Hepatocyte (in vitro differentiated cells): ENCODE results near the gene SNED1. TPM values are rescaled to one million over a fixed set of nuclear protein-coding genes. Genes with fewer than 3 reads are reported as not detected.

Experiments used
- DNase-seq: peaks from one replicate; pipeline ENCODE4 v3.0.0-alpha.2; 2016; ENCODE audit warnings: low spot score
- H2AFZ ChIP-seq: fragments of 200-600 bp; sonication (generic); 2 replicates; pipeline ENCODE4 v1.6.0; 2016; ENCODE audit warnings: antibody characterized with exemption, mild to moderate bottlenecking
- H3K27ac ChIP-seq: fragments of 200-600 bp; sonication (generic); 2 replicates; pipeline ENCODE4 v1.5.1; 2016; ENCODE audit warnings: mild to moderate bottlenecking
- H3K27me3 ChIP-seq: fragments of 200-600 bp; sonication (generic); 2 replicates; pipeline ENCODE4 v1.6.1; 2016
- H3K36me3 ChIP-seq: fragments of 200-600 bp; sonication (generic); replicated peaks from 2 replicates; pipeline ENCODE4 v1.5.1; 2016; ENCODE audit warnings: low read depth; ENCODE audit not compliant: insufficient read depth
- H3K4me1 ChIP-seq: fragments of 200-600 bp; sonication (generic); 2 replicates; pipeline ENCODE4 v1.5.1; 2016; ENCODE audit warnings: mild to moderate bottlenecking, moderate library complexity; ENCODE audit not compliant: insufficient read depth
- H3K4me2 ChIP-seq: fragments of 200-600 bp; sonication (generic); 2 replicates; pipeline ENCODE4 v1.6.0; 2016
- H3K4me3 ChIP-seq: fragments of 200-600 bp; sonication (generic); 2 replicates; pipeline ENCODE4 v1.5.1; 2016; ENCODE audit warnings: mild to moderate bottlenecking
- H3K79me2 ChIP-seq: fragments of 200-600 bp; sonication (generic); 2 replicates; pipeline ENCODE4 v1.6.0; 2017; ENCODE audit warnings: mild to moderate bottlenecking
- H3K9me2 ChIP-seq: fragments of 200-600 bp; sonication (generic); replicated peaks from 2 replicates; pipeline ENCODE4 v1.6.0; 2017; ENCODE audit warnings: mild to moderate bottlenecking; ENCODE audit not compliant: insufficient read depth
- H3K9me3 ChIP-seq: fragments of 200-600 bp; sonication (generic); 2 replicates; pipeline ENCODE4 v1.5.1; 2016; ENCODE audit warnings: low read depth, mild to moderate bottlenecking
- H4K20me1 ChIP-seq: fragments of 200-600 bp; sonication (generic); 2 replicates; pipeline ENCODE4 v1.6.0; 2016; ENCODE audit warnings: mild to moderate bottlenecking; ENCODE audit not compliant: insufficient read depth, poor library complexity, severe bottlenecking
- CTCF ChIP-seq: fragments of 200-600 bp; sonication (generic); IDR thresholded peaks from 2 replicates; pipeline ENCODE4 v1.5.1; 2016; ENCODE audit warnings: antibody characterized with exemption, mild to moderate bottlenecking; ENCODE audit not compliant: poor library complexity
- EZH2 ChIP-seq: fragments of 200-600 bp; sonication (generic); IDR thresholded peaks from 2 replicates; pipeline ENCODE4 v1.6.1; 2016; ENCODE audit warnings: antibody characterized with exemption, mild to moderate bottlenecking, borderline replicate concordance
- EZH2phosphoT487 ChIP-seq: fragments of 200-600 bp; sonication (generic); IDR thresholded peaks from one replicate; pipeline ENCODE4 v1.6.1; 2018; ENCODE audit warnings: antibody characterized with exemption, mild to moderate bottlenecking, low read depth, moderate library complexity; ENCODE audit not compliant: unreplicated experiment, severe bottlenecking
- WGBS: methylation state at CpG from one replicate; pipeline ENCODE4 v1.1.6; 2016; ENCODE audit warnings: low lambda C conversion rate; ENCODE audit errors: missing lambda C conversion rate; 5-methylcytosine and 5-hydroxymethylcytosine counted together
- polyA plus RNA-seq: library from polyadenylated mRNA; unstranded; fragments of >200 nt; fragmentation: Nextera tagmentation; extraction: Ambion mirVana; gene quantifications from 2 replicates; pipeline ENCODE4 v1.2.1, GENCODE V29; 2016
- total RNA-seq: library from RNA; depleted of rRNA; stranded (reverse); fragments of >200 nt; gene quantifications from 2 replicates; pipeline ENCODE4 v1.2.3, GENCODE V29; 2014

The SNED1 gene
- total and polyA plus RNA-seq, 2 experiments from 2014 or later, result 4.6 to 6.5 TPM

- no peak overlapping the region for H3K4me2 ChIP-seq
- 72% methylated on average over 32 of the region's 33 CpGs for WGBS
- H3K27me3 ChIP-seq, result no peaks in the 10 kb centered on the region
- no peak overlapping the region for H3K4me3 ChIP-seq
- peak; percentile 68 for DNase-seq
- H3K36me3 ChIP-seq, result no peaks in the 10 kb centered on the region
- H3K79me2 ChIP-seq, result no peaks in the 10 kb centered on the region
- TF ChIP-seq CTCF, result no peak
- no peak for TF ChIP-seq EZH2phosphoT487
- no peak for TF ChIP-seq EZH2
- H3K27ac ChIP-seq, result no peak overlapping the region
- peaks cover 34% of the 10 kb centered on the region for H3K4me1 ChIP-seq
- no peaks in the 10 kb centered on the region for H4K20me1 ChIP-seq
- H2AFZ ChIP-seq, result no peak overlapping the region
- no peaks in the 10 kb centered on the region for H3K9me2 ChIP-seq
- H3K9me3 ChIP-seq, result no peaks in the 10 kb centered on the region
Measured at GRCh38 chr2:240991378-240992263, 6.8 kb upstream of the SNED1 start.

GRCh38 chr2:240992572-240993291, 5.7 kb upstream of the SNED1 start:
- Histone ChIP-seq H3K9me3 (no peaks in the 10 kb centered on the region), H3K9me2 (no peaks in the 10 kb centered on the region), H3K79me2 (no peaks in the 10 kb centered on the region), H4K20me1 (no peaks in the 10 kb centered on the region), H2AFZ (no peak overlapping the region), H3K36me3 (no peaks in the 10 kb centered on the region), H3K27me3 (no peaks in the 10 kb centered on the region), H3K4me3 (no peak overlapping the region), H3K27ac (no peak overlapping the region), H3K4me1 (peaks cover 34% of the 10 kb centered on the region), H3K4me2 (no peak overlapping the region)
- no peak for DNase-seq
- WGBS, result 92% methylated on average over 16 of the region's 20 CpGs
- TF ChIP-seq EZH2 (no peak), CTCF (no peak), EZH2phosphoT487 (no peak)

GRCh38 chr2:240993446-240994170, 4.8 kb upstream of the SNED1 start:
- Histone ChIP-seq H2AFZ (no peak overlapping the region), H3K4me1 (peaks cover 35% of the 10 kb centered on the region), H3K9me3 (no peaks in the 10 kb centered on the region), H3K27ac (no peak overlapping the region), H3K9me2 (no peaks in the 10 kb centered on the region), H3K4me3 (no peak overlapping the region), H3K4me2 (no peak overlapping the region), H3K79me2 (no peaks in the 10 kb centered on the region), H3K36me3 (no peaks in the 10 kb centered on the region), H4K20me1 (no peaks in the 10 kb centered on the region), H3K27me3 (no peaks in the 10 kb centered on the region)
- TF ChIP-seq CTCF (no peak), EZH2phosphoT487 (no peak), EZH2 (no peak)
- no peak for DNase-seq
- 94% methylated on average over 19 of the region's 19 CpGs for WGBS
